IgD-negative memory B cell (primary cell): ENCODE results near the gene FAM234B. TPM values are rescaled to one million over a fixed set of nuclear protein-coding genes. Genes with fewer than 3 reads are reported as not detected.
A peak's percentile ranks its signal among the peaks of the same experiment; 100 is the strongest.

Experiments used
- H3K27ac Mint-ChIP-seq, 3 donors: one replicate each; pipeline ENCODE4 v1.8.0; 2020 to 2022; ENCODE audit warnings: mild to moderate bottlenecking in 3 of 3, mixed read lengths in 3 of 3, moderate library complexity in 1 of 3
- H3K27me3 Mint-ChIP-seq: one replicate; pipeline ENCODE4 v1.8.0; 2021; ENCODE audit warnings: mixed read lengths
- H3K36me3 Mint-ChIP-seq: one replicate; pipeline ENCODE4 v1.8.0; 2020; ENCODE audit warnings: mild to moderate bottlenecking, mixed read lengths
- H3K4me1 Mint-ChIP-seq, 3 donors: one replicate each; pipeline ENCODE4 v1.8.0; 2020 to 2022; ENCODE audit warnings: mixed read lengths in 3 of 3, mild to moderate bottlenecking in 1 of 3
- H3K4me3 Mint-ChIP-seq, 4 donors: one replicate each; pipeline ENCODE4 v1.8.0; 2020 to 2022; ENCODE audit warnings: mild to moderate bottlenecking in 4 of 4, mixed read lengths in 4 of 4, moderate library complexity in 3 of 4
- H3K9me3 Mint-ChIP-seq, 3 donors: one replicate each; pipeline ENCODE4 v1.8.0; 2020 to 2021; ENCODE audit warnings: mixed read lengths in 3 of 3, mild to moderate bottlenecking in 1 of 3
- polyA plus RNA-seq: library from polyadenylated mRNA; unstranded; fragments of 300-500 nt; fragmentation: Illumina TruSeq; gene quantifications from one replicate; pipeline ENCODE4 v1.2.3, GENCODE V29; 2021

Gene FAM234B
- polyA plus RNA-seq, 1 donor from 2014 or later = 2.7 TPM

DNA sequence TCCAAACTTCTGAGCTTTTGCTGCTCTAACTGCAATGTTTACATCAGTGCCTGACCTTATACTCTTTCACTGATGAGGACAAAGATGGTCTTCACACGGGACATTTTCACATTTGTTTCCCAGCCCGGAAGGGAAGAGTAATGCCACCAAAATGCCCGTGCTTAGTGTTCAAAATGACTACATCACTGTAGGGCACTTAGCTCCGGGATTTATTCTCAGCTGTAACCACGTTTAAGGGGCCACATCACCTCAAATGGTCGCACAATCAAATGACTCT lies 56.4 kb downstream of the FAM234B start:
- Mint-ChIP-seq H3K27ac (peak overlapping the region; percentile 90 to 97 (median 97)), H3K9me3 (no peaks in the 10 kb centered on the region), H3K27me3 (no peaks in the 10 kb centered on the region), H3K4me3 (peak overlapping the region; percentile 80 to 94 (median 89)), H3K36me3 (no peaks in the 10 kb centered on the region), H3K4me1 (peaks cover 47 to 54% (median 51%) of the 10 kb centered on the region in 3 donors)

DNA sequence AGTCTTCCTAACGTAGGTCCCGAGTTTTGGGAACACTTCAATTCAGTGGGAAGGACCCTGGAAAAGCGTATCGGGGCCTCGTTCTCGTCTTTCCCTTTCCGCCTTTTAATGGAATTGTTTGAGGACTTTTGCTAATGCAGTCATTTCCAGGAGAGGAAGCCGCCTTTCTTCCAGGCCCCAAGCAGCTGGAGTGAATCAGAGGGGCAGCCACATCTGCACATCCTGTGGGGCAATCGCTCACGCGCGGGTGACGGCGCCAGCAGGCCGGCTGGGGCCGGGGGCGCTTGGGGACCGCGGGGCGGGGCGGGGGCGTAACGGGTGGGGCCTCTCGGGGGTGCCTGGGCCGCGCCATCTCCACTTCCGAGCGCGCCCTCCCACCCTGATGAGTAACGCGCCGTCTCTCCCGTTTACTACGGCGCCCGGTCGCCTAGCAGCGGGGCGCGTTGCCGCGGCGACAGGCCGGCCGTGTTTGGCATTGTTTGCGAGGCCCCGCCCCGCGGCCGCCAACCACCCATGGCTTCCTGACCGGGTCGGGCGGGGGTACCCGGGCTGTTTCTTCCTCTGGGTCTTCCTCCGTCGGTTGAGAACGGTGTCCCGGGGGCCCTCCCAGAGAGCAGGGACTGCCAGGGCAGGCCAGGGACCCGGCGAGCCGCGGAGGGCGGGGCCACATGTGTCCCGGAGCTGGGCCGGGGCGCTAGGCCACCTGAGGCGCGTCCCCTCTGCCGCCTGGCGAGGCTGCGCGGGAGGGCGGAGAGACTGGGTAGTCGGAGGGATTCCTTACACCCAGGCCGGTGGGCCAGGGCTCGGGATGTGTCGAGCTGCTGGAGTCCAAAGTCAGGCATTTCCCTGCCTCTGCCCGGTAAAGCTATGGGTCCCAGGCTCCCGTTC lies 56.9 kb downstream of the FAM234B start:
- no peaks in the 10 kb centered on the region for H3K27me3 Mint-ChIP-seq
- H3K27ac Mint-ChIP-seq = peak overlapping the region; percentile 90 to 97 (median 97)
- peaks cover 47 to 54% (median 51%) of the 10 kb centered on the region in 3 donors for H3K4me1 Mint-ChIP-seq
- peak overlapping the region; percentile 80 to 94 (median 89) for H3K4me3 Mint-ChIP-seq
- no peaks in the 10 kb centered on the region for H3K36me3 Mint-ChIP-seq
- H3K9me3 Mint-ChIP-seq = no peaks in the 10 kb centered on the region

DNA sequence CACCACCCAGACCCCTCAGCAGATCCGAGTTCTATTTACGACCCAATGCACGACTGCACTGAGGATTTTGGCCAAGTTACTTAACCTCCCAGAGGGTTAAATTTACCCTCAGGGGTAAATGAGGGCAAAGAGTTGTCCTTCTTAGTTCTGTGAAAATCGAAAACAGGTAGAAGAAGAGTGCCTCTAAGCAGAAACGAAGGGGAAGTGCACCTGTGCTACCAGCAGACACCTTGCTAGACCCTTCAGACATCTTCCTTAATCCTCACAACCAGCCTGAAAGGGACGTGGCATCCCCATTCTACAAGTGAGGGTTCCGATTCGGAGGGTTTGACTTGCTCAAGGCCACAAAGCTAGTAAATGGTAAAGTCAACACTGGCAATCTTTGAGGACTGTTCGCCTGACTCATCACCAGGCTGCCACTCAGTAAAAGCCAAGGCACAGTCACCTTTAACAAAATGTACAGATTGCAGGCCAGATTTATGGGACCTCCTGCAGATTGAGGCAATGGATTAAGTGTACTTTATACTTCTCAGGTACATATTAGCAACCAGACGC lies 57.7 kb downstream of the FAM234B start:
- Mint-ChIP-seq H3K4me3 (peak overlapping the region; percentile 80 to 93 (median 88)), H3K9me3 (no peaks in the 10 kb centered on the region), H3K27ac (peak overlapping the region; percentile 90 to 97 (median 97)), H3K4me1 (peaks cover 47 to 54% (median 51%) of the 10 kb centered on the region in 3 donors), H3K27me3 (no peaks in the 10 kb centered on the region), H3K36me3 (no peaks in the 10 kb centered on the region)

DNA sequence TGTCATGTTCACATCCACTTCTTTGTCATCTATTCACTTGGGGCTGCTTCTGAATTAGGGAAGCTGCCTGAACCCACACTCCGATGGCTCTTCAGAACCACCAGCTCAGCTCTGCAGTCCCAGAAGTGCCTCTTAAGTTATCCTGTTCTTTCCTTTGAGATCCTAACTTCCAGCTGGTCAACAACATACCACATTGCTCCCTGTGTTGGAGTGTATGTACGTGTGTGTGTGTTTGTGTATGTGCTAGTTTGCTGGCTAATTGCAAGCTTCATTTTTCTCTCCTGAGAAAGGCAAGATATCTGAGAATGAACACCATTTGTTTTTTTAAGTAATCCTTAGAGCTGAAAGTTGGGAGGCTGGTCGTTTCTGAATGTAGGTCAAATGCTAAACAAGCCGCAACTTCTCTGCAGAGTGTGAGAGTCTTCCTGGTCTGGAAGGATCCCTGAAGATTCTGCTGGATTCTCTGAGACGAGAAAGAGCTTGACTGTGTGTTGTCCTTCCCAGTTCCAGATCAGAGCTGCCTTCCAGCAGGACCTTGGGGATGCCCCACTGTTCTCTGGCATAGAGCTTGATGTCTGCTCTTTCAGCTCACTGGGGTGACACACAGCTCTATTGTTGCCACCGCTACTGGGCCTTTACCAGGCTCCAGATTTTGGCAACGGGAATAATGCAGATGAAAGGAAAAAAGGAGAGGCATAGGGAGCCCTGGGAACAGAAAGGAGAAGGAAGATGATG lies 58.4 kb downstream of the FAM234B start:
- Mint-ChIP-seq H3K4me1 (peaks cover 43 to 50% (median 47%) of the 10 kb centered on the region in 3 donors), H3K27ac (peak overlapping the region; percentile 90 to 97 (median 97))

DNA sequence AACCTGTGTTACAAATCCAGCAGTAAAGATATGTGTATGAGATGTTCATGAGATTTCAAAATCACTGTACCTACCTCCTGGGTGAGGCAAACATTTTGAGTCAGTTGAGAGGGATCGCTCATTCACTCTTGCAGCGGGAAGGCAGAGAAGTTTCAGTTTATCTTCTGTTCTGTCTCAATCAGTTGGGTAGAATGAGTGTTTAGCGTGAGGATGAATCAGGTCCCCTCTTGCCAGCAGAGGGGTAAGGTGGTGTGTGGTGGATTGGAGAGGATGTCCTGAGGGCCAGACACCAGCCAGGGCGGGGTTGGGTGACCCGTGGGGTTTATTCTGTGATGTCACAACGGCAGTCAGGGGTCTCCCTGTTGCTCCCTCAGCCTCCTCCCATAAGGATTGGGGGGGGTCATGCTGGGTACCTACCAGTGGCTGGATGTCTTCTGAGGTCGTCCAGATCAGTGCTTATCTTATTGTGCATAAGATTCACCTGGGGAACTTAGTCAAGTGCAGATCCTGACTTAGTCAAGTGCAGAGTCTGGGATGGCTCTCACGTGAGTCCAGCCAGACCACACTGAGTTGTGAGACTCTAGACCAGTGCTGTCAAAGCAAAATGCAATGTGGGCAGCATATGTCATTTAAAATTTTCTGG lies 59.3 kb downstream of the FAM234B start, which contains the start of gene GSG1:
Gene GSG1, minus strand, starts transcription at position 277 of the 643 bp plus-strand sequence. Its CDS starts 155 bp downstream, at position 122.
- Mint-ChIP-seq H3K4me3 (peak within 1 kb of the TSS in 3 of 4 donors; percentile 30 to 93 (median 80)), H3K4me1 (peaks cover 36 to 43% (median 41%) of the 10 kb centered on the region in 3 donors), H3K36me3 (no peaks in the 10 kb centered on the region), H3K9me3 (peaks cover 0 to 6% (median 0%) of the 10 kb centered on the region in 3 donors), H3K27me3 (peaks cover 1% of the 10 kb centered on the region), H3K27ac (peak within 1 kb of the TSS; percentile 90 to 97 (median 97))

More for the DNA sequence above, 58.4 kb downstream of the FAM234B start:
- peak overlapping the region in 3 of 4 donors; percentile 80 to 93 (median 91) for H3K4me3 Mint-ChIP-seq
- H3K27me3 Mint-ChIP-seq = no peaks in the 10 kb centered on the region
- no peaks in the 10 kb centered on the region for H3K9me3 Mint-ChIP-seq
- no peaks in the 10 kb centered on the region for H3K36me3 Mint-ChIP-seq

DNA sequence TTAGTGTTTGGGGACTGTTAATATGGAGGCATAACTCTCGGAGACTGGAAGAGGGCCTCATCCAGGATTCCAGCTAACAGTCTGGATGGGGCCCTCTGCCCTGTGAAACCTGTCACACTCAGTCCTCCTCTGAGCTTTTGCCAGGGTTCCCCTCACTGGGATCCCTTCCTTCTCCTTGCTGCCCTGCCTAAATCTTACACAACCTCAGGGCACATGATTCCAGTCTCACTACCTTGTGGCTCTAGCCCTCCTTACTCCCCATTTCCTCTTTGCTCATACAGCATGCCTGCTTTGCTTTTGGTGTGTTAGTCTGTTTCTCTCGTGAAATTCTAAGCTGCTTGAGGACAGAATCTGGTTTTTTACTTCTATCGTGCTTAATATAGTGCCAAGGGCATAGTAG lies 60.2 kb downstream of the FAM234B start:
- Mint-ChIP-seq H3K4me1 (peaks cover 29 to 34% (median 32%) of the 10 kb centered on the region in 3 donors), H3K27me3 (peaks cover 1% of the 10 kb centered on the region), H3K36me3 (no peaks in the 10 kb centered on the region), H3K4me3 (peak overlapping the region in 1 of 4 donors; percentile 69), H3K27ac (no peak overlapping the region), H3K9me3 (peaks cover 0 to 7% (median 0%) of the 10 kb centered on the region in 3 donors)

DNA sequence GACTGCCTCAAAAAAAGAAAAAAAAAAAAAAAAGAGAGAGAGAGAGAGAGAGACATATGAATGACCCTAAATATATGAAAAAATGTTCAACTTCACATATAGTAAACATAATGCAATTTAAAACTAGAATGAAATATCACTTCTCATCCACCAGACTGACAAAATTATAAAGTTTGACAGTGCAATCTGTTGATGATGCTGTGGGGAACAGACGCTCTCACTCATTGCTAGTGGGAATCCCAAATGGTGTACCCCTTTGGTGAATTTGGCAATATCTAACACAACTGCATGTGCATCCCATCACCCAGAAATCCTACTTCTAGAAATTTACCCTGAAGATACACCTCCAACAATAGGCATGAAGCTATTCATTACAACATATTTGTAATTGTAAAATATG lies 61.6 kb downstream of the FAM234B start:
- Mint-ChIP-seq H3K4me3 (no peak overlapping the region), H3K9me3 (peaks cover 0 to 7% (median 0%) of the 10 kb centered on the region in 3 donors), H3K27ac (no peak overlapping the region), H3K4me1 (peaks cover 19 to 22% (median 20%) of the 10 kb centered on the region in 3 donors), H3K27me3 (peaks cover 3% of the 10 kb centered on the region), H3K36me3 (no peaks in the 10 kb centered on the region)

DNA sequence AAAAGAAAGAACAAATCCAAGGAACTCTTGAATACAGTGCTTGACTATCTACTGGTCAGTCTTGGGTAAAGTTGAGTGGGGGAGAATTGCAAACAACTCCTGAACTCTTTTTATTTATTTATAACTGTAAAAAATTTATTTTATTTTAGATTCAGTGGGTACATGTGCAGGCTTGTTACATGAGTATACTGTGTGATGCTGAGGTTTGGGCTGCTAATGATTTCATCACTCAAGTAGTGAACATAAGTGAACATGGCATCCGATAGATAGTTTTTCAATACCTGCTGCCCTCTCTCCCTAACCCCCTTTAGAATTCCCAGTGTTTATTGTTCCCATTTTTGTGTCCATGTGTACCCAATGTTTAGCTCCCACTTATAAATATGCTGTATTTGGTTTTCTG lies 62.5 kb downstream of the FAM234B start:
- no peaks in the 10 kb centered on the region for H3K36me3 Mint-ChIP-seq
- peaks cover 17 to 18% (median 18%) of the 10 kb centered on the region in 3 donors for H3K4me1 Mint-ChIP-seq
- H3K27me3 Mint-ChIP-seq = peaks cover 3% of the 10 kb centered on the region
- H3K9me3 Mint-ChIP-seq = peaks cover 0 to 7% (median 0%) of the 10 kb centered on the region in 3 donors
- peak overlapping the region in 1 of 3 donors; percentile 19 for H3K27ac Mint-ChIP-seq
- H3K4me3 Mint-ChIP-seq = no peak overlapping the region

DNA sequence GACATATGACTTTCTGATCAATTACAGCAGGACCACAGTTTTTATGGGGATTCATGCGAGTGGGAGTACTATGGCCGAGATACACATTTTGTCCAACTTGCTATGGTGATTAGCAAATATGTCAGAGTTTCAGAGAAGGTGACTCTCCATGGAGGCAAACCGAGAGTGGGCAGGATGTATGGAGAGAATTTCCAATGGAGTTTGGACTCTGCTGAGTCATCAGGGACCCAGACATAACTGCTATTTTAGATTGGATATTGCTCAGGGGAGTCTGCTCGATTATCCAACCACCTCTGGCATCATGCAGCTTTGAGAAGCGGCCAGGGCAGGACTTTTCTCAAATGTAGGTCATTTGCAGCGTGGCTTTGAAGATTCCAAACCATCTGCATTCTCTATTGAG lies 68.8 kb downstream of the FAM234B start:
- no peak overlapping the region for H3K27ac Mint-ChIP-seq
- no peak overlapping the region for H3K4me3 Mint-ChIP-seq
- H3K9me3 Mint-ChIP-seq = peaks cover 0 to 7% (median 2%) of the 10 kb centered on the region in 3 donors
- H3K36me3 Mint-ChIP-seq = no peaks in the 10 kb centered on the region
- peaks cover 16% of the 10 kb centered on the region for H3K27me3 Mint-ChIP-seq
- H3K4me1 Mint-ChIP-seq = peaks cover 0 to 1% (median 0%) of the 10 kb centered on the region in 3 donors

DNA sequence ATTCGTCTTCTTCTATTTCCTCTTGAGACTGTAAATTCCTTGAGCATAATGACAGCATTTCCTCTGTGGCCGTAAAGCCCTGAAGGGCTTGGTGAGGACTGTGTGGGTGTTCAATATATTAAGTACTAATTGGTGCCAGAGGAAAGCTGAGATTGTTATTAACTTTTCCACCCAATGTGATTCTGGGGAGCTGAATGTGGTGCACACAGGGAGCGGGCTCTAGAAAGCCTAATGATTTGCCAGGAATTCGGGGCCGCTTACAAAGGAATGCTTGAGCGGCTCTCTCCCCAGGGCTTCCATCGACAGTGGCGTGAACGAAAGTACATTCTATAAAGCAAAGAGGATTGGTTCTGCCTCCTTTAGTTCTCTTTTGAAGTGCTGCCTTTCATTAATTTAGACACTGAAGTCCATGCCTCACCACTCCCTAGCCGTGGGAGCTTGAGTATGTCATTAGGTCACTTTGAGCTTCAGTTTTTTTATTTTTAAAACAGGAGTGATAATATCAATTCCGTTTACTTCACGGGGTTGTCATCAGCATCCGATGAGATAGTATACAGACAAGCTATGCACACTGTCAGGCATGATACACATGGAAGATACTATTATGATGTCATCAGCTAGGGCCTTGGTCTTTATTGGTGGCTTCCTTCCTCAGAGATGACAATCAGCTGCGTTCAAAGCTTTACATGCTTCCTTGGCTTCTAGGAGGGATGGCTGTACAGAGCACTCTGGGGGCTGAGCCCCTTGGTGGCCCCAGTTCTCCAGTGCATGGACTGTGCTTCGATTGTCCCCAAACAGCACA lies 70.3 kb downstream of the FAM234B start:
- Mint-ChIP-seq H3K27ac (no peak overlapping the region), H3K4me1 (no peaks in the 10 kb centered on the region), H3K36me3 (no peaks in the 10 kb centered on the region), H3K9me3 (peaks cover 0 to 2% (median 0%) of the 10 kb centered on the region in 3 donors), H3K27me3 (peaks cover 14% of the 10 kb centered on the region), H3K4me3 (no peak overlapping the region)

DNA sequence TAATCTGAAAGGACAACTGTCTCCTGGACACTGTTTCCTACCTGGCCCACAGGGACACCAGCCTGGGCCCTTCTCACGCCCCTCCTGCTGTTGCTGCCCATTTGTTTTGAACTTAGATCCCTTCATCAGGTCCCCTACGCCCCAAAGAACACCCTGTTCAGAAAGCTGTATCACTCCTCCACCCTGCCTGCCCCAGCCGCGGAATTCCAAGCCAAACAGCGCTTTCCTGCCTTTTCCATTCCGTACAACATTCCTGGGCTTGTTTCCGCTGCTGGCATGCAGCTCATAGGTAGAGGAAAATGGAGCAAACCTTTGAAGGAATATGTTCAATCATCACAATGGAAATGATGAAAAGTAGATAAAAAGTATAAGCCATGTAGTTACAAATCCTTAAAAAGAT lies 72.1 kb downstream of the FAM234B start:
- peaks cover 0 to 2% (median 0%) of the 10 kb centered on the region in 3 donors for H3K9me3 Mint-ChIP-seq
- H3K27me3 Mint-ChIP-seq = peaks cover 14% of the 10 kb centered on the region
- H3K27ac Mint-ChIP-seq = no peak overlapping the region
- H3K4me3 Mint-ChIP-seq = no peak overlapping the region
- H3K4me1 Mint-ChIP-seq = peaks cover 0 to 2% (median 0%) of the 10 kb centered on the region in 3 donors
- H3K36me3 Mint-ChIP-seq = no peaks in the 10 kb centered on the region

DNA sequence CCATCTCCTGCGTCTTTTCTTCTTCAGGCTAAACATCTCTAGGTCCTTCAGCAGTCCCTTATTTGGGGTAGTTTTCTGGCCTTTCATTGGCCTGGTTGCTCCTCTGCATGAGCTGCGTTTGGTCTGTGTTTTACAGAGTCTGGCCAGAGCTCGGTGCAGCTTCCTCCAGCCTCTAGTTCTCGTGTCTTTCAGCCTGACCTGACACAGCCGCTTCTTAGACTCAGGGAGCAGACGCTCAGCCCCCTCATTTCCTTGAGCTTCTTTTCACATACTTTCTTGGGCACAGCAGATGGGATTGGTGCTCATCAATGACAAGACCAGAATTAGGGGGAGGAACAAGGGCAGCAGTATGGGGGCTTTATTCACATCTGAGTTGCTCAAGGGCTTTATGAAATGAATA lies 72.8 kb downstream of the FAM234B start:
- peaks cover 0 to 2% (median 0%) of the 10 kb centered on the region in 3 donors for H3K9me3 Mint-ChIP-seq
- H3K4me1 Mint-ChIP-seq = peaks cover 0 to 2% (median 0%) of the 10 kb centered on the region in 3 donors
- H3K27me3 Mint-ChIP-seq = peaks cover 11% of the 10 kb centered on the region
- H3K4me3 Mint-ChIP-seq = no peak overlapping the region
- H3K27ac Mint-ChIP-seq = no peak overlapping the region
- no peaks in the 10 kb centered on the region for H3K36me3 Mint-ChIP-seq

DNA sequence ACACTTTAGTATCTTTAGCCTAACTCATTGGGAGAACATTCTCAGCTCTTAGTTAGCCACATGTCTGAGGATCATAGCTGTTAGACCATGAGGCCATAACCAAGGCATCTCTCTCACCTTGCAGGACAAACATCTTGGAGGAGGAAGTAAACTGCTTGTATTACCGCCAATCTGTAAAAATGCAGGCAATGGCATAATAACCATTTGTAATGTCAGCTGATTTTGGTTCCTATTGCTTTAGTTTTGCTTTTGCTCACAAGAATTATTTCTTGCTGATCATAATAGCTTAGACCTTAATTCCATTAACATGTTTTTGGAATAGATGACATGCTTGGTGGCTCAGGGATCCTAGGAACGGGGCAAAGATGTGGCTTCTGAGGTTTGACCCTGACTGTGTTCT lies 75.6 kb downstream of the FAM234B start:
- H3K4me3 Mint-ChIP-seq = no peak overlapping the region
- no peaks in the 10 kb centered on the region for H3K36me3 Mint-ChIP-seq
- peaks cover 7% of the 10 kb centered on the region for H3K27me3 Mint-ChIP-seq
- H3K4me1 Mint-ChIP-seq = peaks cover 0 to 4% (median 0%) of the 10 kb centered on the region in 3 donors
- H3K27ac Mint-ChIP-seq = no peak overlapping the region
- H3K9me3 Mint-ChIP-seq = no peaks in the 10 kb centered on the region

DNA sequence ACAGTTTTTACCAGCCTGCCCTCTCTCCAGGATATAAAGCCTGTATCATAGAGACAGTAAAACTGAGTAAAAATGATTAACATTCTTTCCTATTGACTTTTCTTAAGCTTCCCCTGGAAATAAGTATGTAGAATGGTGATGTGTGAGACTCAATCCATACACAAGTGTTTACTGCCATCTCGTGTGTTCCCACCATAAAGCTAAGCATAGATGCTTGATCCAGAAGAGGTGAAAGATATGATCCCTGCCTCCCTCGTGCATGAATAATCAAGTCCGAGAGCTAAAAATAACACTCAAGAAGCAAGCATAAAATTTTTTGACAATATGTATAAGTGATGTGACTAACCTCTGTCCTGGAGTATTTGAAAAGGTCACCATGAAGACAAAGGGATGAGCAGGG lies 76.2 kb downstream of the FAM234B start:
- Mint-ChIP-seq H3K27me3 (peaks cover 4% of the 10 kb centered on the region), H3K9me3 (no peaks in the 10 kb centered on the region), H3K4me1 (peaks cover 0 to 5% (median 0%) of the 10 kb centered on the region in 3 donors), H3K4me3 (no peak overlapping the region), H3K27ac (no peak overlapping the region), H3K36me3 (no peaks in the 10 kb centered on the region)
